Measurements from ENCODE around the gene CCNL1.

The CCNL1 gene

DNA sequence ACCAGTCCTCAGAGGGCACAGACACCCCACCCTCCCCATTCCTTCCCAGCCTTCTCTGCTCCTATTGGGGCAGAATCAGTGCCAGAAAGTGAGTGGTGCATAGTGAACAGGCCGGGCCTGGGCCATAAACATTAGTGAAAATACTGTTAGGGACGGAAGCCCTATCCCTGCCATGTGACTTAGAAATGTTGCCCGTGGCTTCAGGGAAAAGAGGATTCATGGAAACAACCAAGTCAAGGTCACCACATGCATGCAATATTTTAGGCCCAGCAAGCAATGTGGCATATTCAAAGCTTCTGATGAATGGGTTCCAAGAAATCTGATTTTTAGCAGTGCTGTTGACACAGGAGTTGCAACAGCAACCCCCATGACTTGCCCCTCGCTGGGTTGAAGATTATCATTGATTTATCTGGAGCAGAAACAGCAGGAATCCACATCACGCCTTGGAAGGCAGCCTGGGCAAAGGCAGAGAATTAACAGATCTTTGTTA is 52.3 kb downstream of the CCNL1 start:
- DNase-seq (ENCODE audit: low spot score) (no peak), ATAC-seq (ENCODE audit: low read depth) (no peak)
- Histone ChIP-seq H3K4me1 (ENCODE audit: insufficient read depth, poor library complexity, severe bottlenecking) (peaks cover 8% of the 10 kb centered on the region), H3K36me3 (ENCODE audit: low read depth) (no peaks in the 10 kb centered on the region), H3K9me3 (ENCODE audit: severe bottlenecking) (no peaks in the 10 kb centered on the region), H3K27me3 (ENCODE audit: insufficient read depth, poor library complexity, severe bottlenecking) (no peaks in the 10 kb centered on the region), H3K4me3 (ENCODE audit: severe bottlenecking) (no peak overlapping the region), H3K27ac (ENCODE audit: poor library complexity, severe bottlenecking) (no peak overlapping the region)
- TF ChIP-seq, protein P1, sequence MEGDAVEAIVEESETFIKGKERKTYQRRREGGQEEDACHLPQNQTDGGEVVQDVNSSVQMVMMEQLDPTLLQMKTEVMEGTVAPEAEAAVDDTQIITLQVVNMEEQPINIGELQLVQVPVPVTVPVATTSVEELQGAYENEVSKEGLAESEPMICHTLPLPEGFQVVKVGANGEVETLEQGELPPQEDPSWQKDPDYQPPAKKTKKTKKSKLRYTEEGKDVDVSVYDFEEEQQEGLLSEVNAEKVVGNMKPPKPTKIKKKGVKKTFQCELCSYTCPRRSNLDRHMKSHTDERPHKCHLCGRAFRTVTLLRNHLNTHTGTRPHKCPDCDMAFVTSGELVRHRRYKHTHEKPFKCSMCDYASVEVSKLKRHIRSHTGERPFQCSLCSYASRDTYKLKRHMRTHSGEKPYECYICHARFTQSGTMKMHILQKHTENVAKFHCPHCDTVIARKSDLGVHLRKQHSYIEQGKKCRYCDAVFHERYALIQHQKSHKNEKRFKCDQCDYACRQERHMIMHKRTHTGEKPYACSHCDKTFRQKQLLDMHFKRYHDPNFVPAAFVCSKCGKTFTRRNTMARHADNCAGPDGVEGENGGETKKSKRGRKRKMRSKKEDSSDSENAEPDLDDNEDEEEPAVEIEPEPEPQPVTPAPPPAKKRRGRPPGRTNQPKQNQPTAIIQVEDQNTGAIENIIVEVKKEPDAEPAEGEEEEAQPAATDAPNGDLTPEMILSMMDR (IDR thresholded peaks at IDR 0.05; ENCODE audit: poor library complexity, severe bottlenecking) = no peak

DNA sequence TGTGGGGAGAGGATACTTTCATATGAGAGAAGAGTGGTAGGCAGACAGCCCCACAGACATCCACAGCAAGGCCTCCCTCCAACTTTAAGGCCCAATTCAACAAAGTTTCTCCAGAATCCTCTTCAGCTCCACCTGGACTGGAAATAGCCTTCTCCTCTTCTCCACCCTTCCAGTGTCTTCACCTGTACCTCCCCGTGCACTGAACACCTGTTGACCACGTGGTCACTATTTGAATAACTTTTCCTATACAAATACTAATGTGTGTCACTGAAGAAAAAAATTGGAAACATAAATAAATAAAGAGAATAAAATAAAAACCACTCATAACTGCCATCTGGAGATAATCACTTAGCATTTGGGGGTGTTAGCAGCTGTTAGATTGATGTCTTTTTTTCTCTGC is 52.9 kb downstream of the CCNL1 start:
- Histone ChIP-seq H3K27ac (ENCODE audit: poor library complexity, severe bottlenecking) (no peak overlapping the region), H3K9me3 (ENCODE audit: severe bottlenecking) (no peaks in the 10 kb centered on the region), H3K4me1 (ENCODE audit: insufficient read depth, poor library complexity, severe bottlenecking) (peaks cover 8% of the 10 kb centered on the region), H3K27me3 (ENCODE audit: insufficient read depth, poor library complexity, severe bottlenecking) (no peaks in the 10 kb centered on the region), H3K4me3 (ENCODE audit: severe bottlenecking) (no peak overlapping the region), H3K36me3 (ENCODE audit: low read depth) (no peaks in the 10 kb centered on the region)
- DNase-seq (ENCODE audit: low spot score) (no peak), ATAC-seq (ENCODE audit: low read depth) (no peak)
- TF ChIP-seq, protein P1 (IDR thresholded peaks at IDR 0.05; ENCODE audit: poor library complexity, severe bottlenecking) = no peak

DNA sequence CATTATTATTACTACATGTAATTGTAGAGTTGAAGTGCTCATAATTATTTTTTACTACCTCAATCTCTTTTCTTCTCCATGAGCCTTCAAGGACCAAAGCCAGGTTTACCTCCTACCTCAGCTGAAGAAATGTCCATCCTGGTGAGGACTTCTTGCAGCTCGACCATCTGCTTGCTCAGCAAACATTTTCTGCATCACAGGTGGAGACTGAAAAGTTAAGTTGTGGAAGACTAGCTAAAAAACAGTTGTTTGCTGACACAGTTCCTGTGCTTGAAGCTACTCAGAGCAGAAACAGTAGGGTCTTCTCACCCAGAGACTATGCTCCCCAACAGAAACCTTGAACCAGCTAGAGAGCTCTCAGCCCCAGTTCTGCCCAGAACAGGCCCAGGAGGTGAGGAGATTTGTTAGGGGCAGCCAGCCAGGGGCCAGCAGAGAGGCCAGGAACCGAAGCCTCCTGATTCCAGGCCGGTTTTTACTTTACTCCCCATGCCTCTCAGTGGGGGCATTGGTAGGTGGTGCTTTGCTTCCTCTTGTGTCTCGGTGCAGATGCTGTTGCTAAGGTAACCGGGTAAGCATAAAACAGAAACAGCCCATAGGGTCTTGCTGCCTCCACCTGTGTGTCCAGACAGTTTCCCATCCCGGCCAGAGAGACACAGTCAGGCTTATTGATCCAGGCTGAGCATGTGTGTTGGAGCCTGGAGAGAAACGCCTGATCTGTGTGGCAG is 54.9 kb downstream of the CCNL1 start:
- Histone ChIP-seq H3K4me3 (ENCODE audit: severe bottlenecking) (no peak overlapping the region), H3K27me3 (ENCODE audit: insufficient read depth, poor library complexity, severe bottlenecking) (no peaks in the 10 kb centered on the region), H3K9me3 (ENCODE audit: severe bottlenecking) (no peaks in the 10 kb centered on the region), H3K4me1 (ENCODE audit: insufficient read depth, poor library complexity, severe bottlenecking) (peaks cover 15% of the 10 kb centered on the region), H3K27ac (ENCODE audit: poor library complexity, severe bottlenecking) (peak overlapping the region; percentile 44), H3K36me3 (ENCODE audit: low read depth) (no peaks in the 10 kb centered on the region)
- TF ChIP-seq, protein P1 (IDR thresholded peaks at IDR 0.05; ENCODE audit: poor library complexity, severe bottlenecking) = no peak
- no peak for ATAC-seq (ENCODE audit: low read depth)
- DNase-seq (ENCODE audit: low spot score) = no peak

DNA sequence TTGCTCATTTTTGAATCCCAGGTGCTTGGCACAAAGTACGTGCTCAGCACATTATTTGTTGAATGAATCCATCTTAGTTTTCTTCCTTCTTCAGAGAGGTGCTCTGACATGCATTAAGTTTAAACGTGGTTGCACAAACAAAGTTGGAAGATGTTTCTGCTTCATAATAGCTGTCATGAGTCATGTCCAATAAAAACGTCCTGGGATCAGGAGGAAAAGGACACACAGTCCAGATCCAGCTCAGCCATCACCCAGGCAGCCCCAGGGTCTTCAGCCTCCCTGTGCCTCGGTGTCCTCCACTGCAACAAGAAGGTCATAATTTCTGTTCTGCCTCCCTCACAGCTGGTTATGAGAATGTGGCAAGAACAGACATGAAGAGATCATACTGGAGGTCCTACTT is 55.4 kb downstream of the CCNL1 start:
- H3K4me3 ChIP-seq (ENCODE audit: severe bottlenecking) = no peak overlapping the region
- ATAC-seq (ENCODE audit: low read depth) (peak; percentile 79), DNase-seq (ENCODE audit: low spot score) (no peak)
- H3K4me1 ChIP-seq (ENCODE audit: insufficient read depth, poor library complexity, severe bottlenecking) = peaks cover 19% of the 10 kb centered on the region
- TF ChIP-seq, protein P1 (IDR thresholded peaks at IDR 0.05; ENCODE audit: poor library complexity, severe bottlenecking) = no peak
- no peaks in the 10 kb centered on the region for H3K36me3 ChIP-seq (ENCODE audit: low read depth)
- H3K27me3 ChIP-seq (ENCODE audit: insufficient read depth, poor library complexity, severe bottlenecking) = no peaks in the 10 kb centered on the region
- peak overlapping the region; percentile 44 for H3K27ac ChIP-seq (ENCODE audit: poor library complexity, severe bottlenecking)
- H3K9me3 ChIP-seq (ENCODE audit: severe bottlenecking) = no peaks in the 10 kb centered on the region

DNA sequence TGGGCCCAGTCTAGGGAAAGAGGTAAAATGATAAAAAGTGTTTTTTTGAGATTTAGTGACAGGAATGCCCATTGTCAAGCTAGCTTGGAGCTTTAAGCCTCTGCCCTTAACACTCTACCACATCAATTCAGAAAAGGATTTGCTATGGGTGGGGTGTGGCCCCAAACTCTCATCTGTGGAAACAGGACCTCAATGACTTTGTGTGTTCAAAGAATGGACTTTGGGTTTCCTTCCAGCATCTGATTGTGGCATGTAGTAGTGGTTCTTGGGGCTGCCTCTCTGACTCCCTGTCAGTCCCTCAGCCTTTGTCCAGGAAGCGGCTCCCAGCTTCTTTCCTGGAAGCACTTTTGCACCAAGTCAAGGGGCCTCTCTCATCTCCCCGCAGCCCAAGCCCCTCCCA is 56.1 kb downstream of the CCNL1 start:
- no peaks in the 10 kb centered on the region for H3K9me3 ChIP-seq (ENCODE audit: severe bottlenecking)
- DNase-seq (ENCODE audit: low spot score) (no peak), ATAC-seq (ENCODE audit: low read depth) (no peak)
- H3K27ac ChIP-seq (ENCODE audit: poor library complexity, severe bottlenecking) = peak overlapping the region; percentile 44
- peaks cover 24% of the 10 kb centered on the region for H3K4me1 ChIP-seq (ENCODE audit: insufficient read depth, poor library complexity, severe bottlenecking)
- H3K36me3 ChIP-seq (ENCODE audit: low read depth) = no peaks in the 10 kb centered on the region
- H3K4me3 ChIP-seq (ENCODE audit: severe bottlenecking) = no peak overlapping the region
- TF ChIP-seq, protein P1 (IDR thresholded peaks at IDR 0.05; ENCODE audit: poor library complexity, severe bottlenecking) = no peak
- H3K27me3 ChIP-seq (ENCODE audit: insufficient read depth, poor library complexity, severe bottlenecking) = no peaks in the 10 kb centered on the region
